Measurements from ENCODE around the gene EIF4E2.
"Not testable (repeated sequence)": the region's sequence is repeated elsewhere in the genome, so short reads cannot be mapped to it uniquely, and the experiment has no call there.

The EIF4E2 gene

GRCh38 chr2:232570481-232570880 lies 20.0 kb downstream of the EIF4E2 start:
- DNase-seq = not testable (repeated sequence)

- DNase-seq = no peak
These were observed 20.6 kb downstream of the EIF4E2 start for GRCh38 chr2:232571026-232571474.

- DNase-seq = no peak
These were observed 22.6 kb downstream of the EIF4E2 start for GRCh38 chr2:232573042-232573441.

GRCh38 chr2:232573771-232574435 lies 23.4 kb downstream of the EIF4E2 start:
- no peak for DNase-seq

- DNase-seq = no peak
These were observed 24.4 kb downstream of the EIF4E2 start for GRCh38 chr2:232574674-232575403.

GRCh38 chr2:232575404-232575746 lies 24.9 kb downstream of the EIF4E2 start:
- DNase-seq = no peak

- no peak for DNase-seq
These were observed 26.5 kb downstream of the EIF4E2 start for GRCh38 chr2:232576995-232577394.

GRCh38 chr2:232577841-232578240 lies 27.4 kb downstream of the EIF4E2 start:
- no peak for DNase-seq

GRCh38 chr2:232578626-232579025 lies 28.1 kb downstream of the EIF4E2 start:
- DNase-seq = no peak

GRCh38 chr2:232580648-232580981 lies 30.1 kb downstream of the EIF4E2 start:
- no peak for DNase-seq

GRCh38 chr2:232581725-232582124 lies 31.2 kb downstream of the EIF4E2 start:
- DNase-seq = no peak

- DNase-seq = no peak
These were observed 33.7 kb downstream of the EIF4E2 start for GRCh38 chr2:232584238-232584637.

- no peak for DNase-seq
These were observed 36.5 kb downstream of the EIF4E2 start for GRCh38 chr2:232586943-232587505.

GRCh38 chr2:232587512-232587911 lies 37.0 kb downstream of the EIF4E2 start:
- no peak for DNase-seq

- DNase-seq = no peak
These were observed 37.5 kb downstream of the EIF4E2 start for GRCh38 chr2:232588031-232588430.

GRCh38 chr2:232588680-232589585 lies 38.4 kb downstream of the EIF4E2 start:
- DNase-seq = no peak

GRCh38 chr2:232592772-232593395 lies 42.4 kb downstream of the EIF4E2 start:
- no peak for DNase-seq

- no peak for DNase-seq
These were observed 43.5 kb downstream of the EIF4E2 start for GRCh38 chr2:232593982-232594381.

GRCh38 chr2:232597362-232598079 lies 47.0 kb downstream of the EIF4E2 start:
- DNase-seq = no peak

GRCh38 chr2:232598293-232598692 lies 47.8 kb downstream of the EIF4E2 start:
- no peak for DNase-seq

GRCh38 chr2:232600053-232600773 lies 49.7 kb downstream of the EIF4E2 start:
- DNase-seq = no peak

All from stimulated activated CD4-positive, alpha-beta T cell treated with anti-CD3 and anti-CD28 coated beads, Interleukin-1b, Interleukin-23, amount 100 ng/mL, for 48 hours (primary cell).